ENCODE measurements around the gene INPP5A. TPM values are rescaled to one million over a fixed set of nuclear protein-coding genes. Genes with fewer than 3 reads are reported as not detected.

INPP5A gene
- total RNA-seq, 1 donor from 2014 or later = 35.4 TPM

GRCh38 chr10:132563485-132564248 is 26.1 kb downstream of the INPP5A start:
- Mint-ChIP-seq H3K9me3 (peaks cover 2% of the 10 kb centered on the region), H3K4me3 (no peak overlapping the region), H3K4me1 (peaks cover 8% of the 10 kb centered on the region), H3K36me3 (ENCODE audit: low read depth) (peaks cover 6% of the 10 kb centered on the region), H3K27me3 (ENCODE audit: low read depth) (no peaks in the 10 kb centered on the region), H3K27ac (ENCODE audit: unreplicated experiment) (no peak overlapping the region)
- no peak for TF ChIP-seq CTCF (conservative IDR thresholded peaks at IDR 0.05)
- DNase-seq (ENCODE audit: low read depth, low spot score) = no peak

- no peak for DNase-seq (ENCODE audit: low read depth, low spot score)
- Mint-ChIP-seq H3K4me1 (peaks cover 8% of the 10 kb centered on the region), H3K4me3 (no peak overlapping the region), H3K27ac (ENCODE audit: unreplicated experiment) (no peak overlapping the region), H3K27me3 (ENCODE audit: low read depth) (no peaks in the 10 kb centered on the region), H3K36me3 (ENCODE audit: low read depth) (peaks cover 6% of the 10 kb centered on the region), H3K9me3 (peaks cover 2% of the 10 kb centered on the region)
- no peak for TF ChIP-seq CTCF (conservative IDR thresholded peaks at IDR 0.05)
Observed at GRCh38 chr10:132564249-132564605, 26.6 kb downstream of the INPP5A start.

- Mint-ChIP-seq H3K9me3 (peaks cover 2% of the 10 kb centered on the region), H3K27me3 (ENCODE audit: low read depth) (no peaks in the 10 kb centered on the region), H3K4me3 (no peak overlapping the region), H3K36me3 (ENCODE audit: low read depth) (peaks cover 4% of the 10 kb centered on the region), H3K4me1 (peaks cover 8% of the 10 kb centered on the region), H3K27ac (ENCODE audit: unreplicated experiment) (no peak overlapping the region)
- no peak for DNase-seq (ENCODE audit: low read depth, low spot score)
- no peak for TF ChIP-seq CTCF (conservative IDR thresholded peaks at IDR 0.05)
Observed at GRCh38 chr10:132564690-132565089, 27.1 kb downstream of the INPP5A start.

- H3K36me3 Mint-ChIP-seq (ENCODE audit: low read depth) = peaks cover 3% of the 10 kb centered on the region
- no peaks in the 10 kb centered on the region for H3K27me3 Mint-ChIP-seq (ENCODE audit: low read depth)
- no peak overlapping the region for H3K27ac Mint-ChIP-seq (ENCODE audit: unreplicated experiment)
- peaks cover 2% of the 10 kb centered on the region for H3K9me3 Mint-ChIP-seq
- no peak for DNase-seq (ENCODE audit: low read depth, low spot score)
- H3K4me3 Mint-ChIP-seq = no peak overlapping the region
- TF ChIP-seq CTCF (conservative IDR thresholded peaks at IDR 0.05) = no peak
- peaks cover 8% of the 10 kb centered on the region for H3K4me1 Mint-ChIP-seq
Observed at GRCh38 chr10:132565516-132566209, 28.1 kb downstream of the INPP5A start.

GRCh38 chr10:132566892-132567291 is 29.3 kb downstream of the INPP5A start:
- no peak for DNase-seq (ENCODE audit: low read depth, low spot score)
- Mint-ChIP-seq H3K27me3 (ENCODE audit: low read depth) (no peaks in the 10 kb centered on the region), H3K36me3 (ENCODE audit: low read depth) (no peaks in the 10 kb centered on the region), H3K27ac (ENCODE audit: unreplicated experiment) (no peak overlapping the region), H3K9me3 (no peaks in the 10 kb centered on the region), H3K4me3 (no peak overlapping the region), H3K4me1 (peaks cover 8% of the 10 kb centered on the region)
- TF ChIP-seq CTCF (conservative IDR thresholded peaks at IDR 0.05) = no peak
